Fibroblast of lung (primary cell): Measurements from ENCODE around the gene SLC7A6OS. TPM values are rescaled to one million over a fixed set of nuclear protein-coding genes. Genes with fewer than 3 reads are reported as not detected.

Experiments
- DNase-seq, 2 donors: peaks; one replicate each; pipeline versions ENCODE4 v3.0.0 to v3.0.0-alpha.2; 2010; ENCODE audit warnings: low read depth in 2 of 2
- H2AFZ ChIP-seq: 2 replicates; pipeline ENCODE4 v1.5.1; 2012; ENCODE audit warnings: low read length, control low read depth, inconsistent platforms
- H3K27ac ChIP-seq: 2 replicates; pipeline ENCODE4 v1.5.1; 2011; ENCODE audit warnings: low read length, control low read depth; ENCODE audit not compliant: insufficient read depth
- H3K27me3 ChIP-seq: 2 replicates; pipeline ENCODE4 v1.5.1; 2011; ENCODE audit warnings: mild to moderate bottlenecking, low read length; ENCODE audit not compliant: control insufficient read depth, insufficient read depth
- H3K36me3 ChIP-seq: 2 replicates; pipeline ENCODE4 v1.5.1; 2011; ENCODE audit warnings: low read length; ENCODE audit not compliant: control insufficient read depth, insufficient read depth
- H3K4me1 ChIP-seq: 2 replicates; pipeline ENCODE4 v1.5.1; 2011; ENCODE audit warnings: low read length; ENCODE audit not compliant: control insufficient read depth, insufficient read depth; ENCODE audit errors: extremely low read depth
- H3K4me2 ChIP-seq: 2 replicates; pipeline ENCODE4 v1.5.1; 2011; ENCODE audit warnings: low read length, control low read depth; ENCODE audit not compliant: insufficient read depth; ENCODE audit errors: extremely low read depth
- H3K4me3 ChIP-seq, 4 experiments: fragments of 200-600 bp in 1 of 4; sonication (generic) in 1 of 4; replicated peaks in 1 of 4; 2 replicates each; pipeline ENCODE4 v1.5.1; 2011 to 2016; ENCODE audit warnings: low read length in 4 of 4, low read depth in 3 of 4, mild to moderate bottlenecking in 3 of 4, control low read depth in 2 of 4, inconsistent platforms in 1 of 4, mixed read lengths in 1 of 4; ENCODE audit not compliant: insufficient read depth in 1 of 4; ENCODE audit errors: control extremely low read depth in 1 of 4
- H3K79me2 ChIP-seq: 2 replicates; pipeline ENCODE4 v1.5.1; 2012; ENCODE audit warnings: mild to moderate bottlenecking, low read length, inconsistent platforms; ENCODE audit not compliant: control insufficient read depth, insufficient read depth
- H3K9ac ChIP-seq: 2 replicates; pipeline ENCODE4 v1.5.1; 2011; ENCODE audit warnings: mild to moderate bottlenecking, low read length, control low read depth; ENCODE audit not compliant: insufficient read depth
- H3K9me3 ChIP-seq: 2 replicates; pipeline ENCODE4 v1.5.1; 2012; ENCODE audit warnings: low read depth, low read length; ENCODE audit not compliant: control insufficient read depth, insufficient read depth
- H4K20me1 ChIP-seq: 2 replicates; pipeline ENCODE4 v1.5.1; 2011; ENCODE audit warnings: low read length; ENCODE audit not compliant: control insufficient read depth, insufficient read depth; ENCODE audit errors: extremely low read depth
- EZH2 ChIP-seq: IDR thresholded peaks from 2 replicates; pipeline ENCODE4 v1.5.1; 2012; ENCODE audit warnings: low read length, control low read depth, mild to moderate bottlenecking; ENCODE audit errors: missing control alignments
- polyA plus RNA-seq, 2 donors: library from polyadenylated mRNA; depleted of rRNA in 1 of 2; stranded (reverse) in 1 of 2; unstranded in 1 of 2; fragments of >200 nt; gene quantifications; 2 replicates each; pipeline ENCODE4 v1.2.1, GENCODE V29; 2011 to 2012; ENCODE audit warnings: missing spikeins in 1 of 2
- total RNA-seq: library from RNA; depleted of rRNA; stranded (reverse); fragments of >200 nt; gene quantifications from 2 replicates; pipeline ENCODE4 v1.2.1, GENCODE V29; 2014
- TF ChIP-seq, protein P1 (sequence below), 2 donors: IDR thresholded peaks in 1 of 2; conservative IDR thresholded peaks in 1 of 2; 1 replicate in 1 of 2; 2 replicates in 1 of 2; pipeline ENCODE4 v1.5.1; 2011 to 2012; ENCODE audit warnings: low read length in 2 of 2, control low read depth in 1 of 2, inconsistent platforms in 1 of 2, low read depth in 1 of 2, mild to moderate bottlenecking in 1 of 2

Gene SLC7A6OS
- total and polyA plus RNA-seq, 2 donors (not counting 1 experiment from before 2014, with no cell fraction given): 8.7 to 19.5 TPM

DNA sequence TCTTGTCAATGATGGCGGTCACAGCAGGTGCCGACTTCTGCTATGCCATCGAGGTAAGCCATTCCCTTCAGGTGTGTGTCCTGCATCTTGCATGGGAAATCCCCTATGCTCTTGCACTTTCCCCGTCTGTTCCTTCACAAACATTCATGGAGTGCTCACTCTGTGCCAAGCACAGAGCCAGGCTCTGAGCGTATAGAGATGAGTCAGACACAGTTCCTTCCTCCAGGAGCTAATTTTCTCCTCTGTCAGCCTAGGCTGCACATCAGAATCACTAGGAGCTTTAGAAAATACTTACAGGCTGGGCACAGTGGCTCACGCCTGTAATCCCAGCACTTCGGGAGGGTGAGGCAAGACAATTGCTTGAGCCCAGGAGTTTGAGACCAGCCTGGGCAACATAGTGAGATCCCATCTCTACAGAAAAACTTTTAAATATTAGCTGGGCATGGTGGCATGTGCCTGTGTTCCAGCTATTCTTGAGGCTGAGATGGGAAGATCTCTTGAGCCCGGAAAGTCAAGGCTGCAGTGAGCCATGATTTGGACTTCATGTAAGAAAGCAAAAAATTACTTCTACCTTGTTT lies 14.1 kb upstream of the SLC7A6OS start:
- no peak overlapping the region for H3K27ac ChIP-seq

DNA sequence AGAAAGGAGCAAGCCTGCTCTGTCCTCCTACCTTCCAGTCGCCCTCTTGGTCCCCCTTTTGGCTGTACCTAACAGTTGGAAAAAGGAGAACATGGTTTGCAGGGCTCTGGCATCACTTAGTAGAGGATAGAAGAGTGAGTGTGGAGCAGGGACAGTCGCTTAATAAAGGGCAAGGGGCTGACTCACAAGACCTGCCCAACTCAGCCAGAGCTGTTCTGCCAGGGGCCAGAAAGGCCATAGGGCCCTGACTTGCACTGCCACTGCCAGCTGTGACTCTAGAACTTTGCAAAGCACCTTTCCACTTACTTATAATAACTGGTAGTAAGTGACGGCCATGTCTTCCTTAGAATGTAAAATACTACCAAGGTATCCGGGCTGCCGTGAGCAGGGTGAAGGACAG lies 13.6 kb upstream of the SLC7A6OS start:
- H3K4me3 ChIP-seq: no peak overlapping the region
- no peaks in the 10 kb centered on the region for H3K4me1 ChIP-seq
- TF ChIP-seq, protein P1, sequence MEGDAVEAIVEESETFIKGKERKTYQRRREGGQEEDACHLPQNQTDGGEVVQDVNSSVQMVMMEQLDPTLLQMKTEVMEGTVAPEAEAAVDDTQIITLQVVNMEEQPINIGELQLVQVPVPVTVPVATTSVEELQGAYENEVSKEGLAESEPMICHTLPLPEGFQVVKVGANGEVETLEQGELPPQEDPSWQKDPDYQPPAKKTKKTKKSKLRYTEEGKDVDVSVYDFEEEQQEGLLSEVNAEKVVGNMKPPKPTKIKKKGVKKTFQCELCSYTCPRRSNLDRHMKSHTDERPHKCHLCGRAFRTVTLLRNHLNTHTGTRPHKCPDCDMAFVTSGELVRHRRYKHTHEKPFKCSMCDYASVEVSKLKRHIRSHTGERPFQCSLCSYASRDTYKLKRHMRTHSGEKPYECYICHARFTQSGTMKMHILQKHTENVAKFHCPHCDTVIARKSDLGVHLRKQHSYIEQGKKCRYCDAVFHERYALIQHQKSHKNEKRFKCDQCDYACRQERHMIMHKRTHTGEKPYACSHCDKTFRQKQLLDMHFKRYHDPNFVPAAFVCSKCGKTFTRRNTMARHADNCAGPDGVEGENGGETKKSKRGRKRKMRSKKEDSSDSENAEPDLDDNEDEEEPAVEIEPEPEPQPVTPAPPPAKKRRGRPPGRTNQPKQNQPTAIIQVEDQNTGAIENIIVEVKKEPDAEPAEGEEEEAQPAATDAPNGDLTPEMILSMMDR (conservative IDR thresholded peaks at IDR 0.05 in 1 of 2, IDR thresholded peaks at IDR 0.05 in 1 of 2; ENCODE audit: low read depth in 1 of 2, low read length in 2 of 2): no peak
- TF ChIP-seq EZH2: no peak

More for the DNA sequence above, 14.1 kb upstream of the SLC7A6OS start:
- H3K4me3 ChIP-seq: no peak overlapping the region
- DNase-seq: no peak
- H3K4me2 ChIP-seq: no peak overlapping the region
- no peak for TF ChIP-seq EZH2
- TF ChIP-seq, protein P1 (conservative IDR thresholded peaks at IDR 0.05 in 1 of 2, IDR thresholded peaks at IDR 0.05 in 1 of 2; ENCODE audit: low read depth in 1 of 2, low read length in 2 of 2): no peak
- H3K36me3 ChIP-seq: peaks cover 7% of the 10 kb centered on the region
- no peaks in the 10 kb centered on the region for H3K27me3 ChIP-seq
- H3K9ac ChIP-seq: no peak overlapping the region
- H3K4me1 ChIP-seq: no peaks in the 10 kb centered on the region
- H4K20me1 ChIP-seq: no peaks in the 10 kb centered on the region
- H3K79me2 ChIP-seq: no peaks in the 10 kb centered on the region
- H2AFZ ChIP-seq: no peak overlapping the region
- H3K9me3 ChIP-seq: no peaks in the 10 kb centered on the region

DNA sequence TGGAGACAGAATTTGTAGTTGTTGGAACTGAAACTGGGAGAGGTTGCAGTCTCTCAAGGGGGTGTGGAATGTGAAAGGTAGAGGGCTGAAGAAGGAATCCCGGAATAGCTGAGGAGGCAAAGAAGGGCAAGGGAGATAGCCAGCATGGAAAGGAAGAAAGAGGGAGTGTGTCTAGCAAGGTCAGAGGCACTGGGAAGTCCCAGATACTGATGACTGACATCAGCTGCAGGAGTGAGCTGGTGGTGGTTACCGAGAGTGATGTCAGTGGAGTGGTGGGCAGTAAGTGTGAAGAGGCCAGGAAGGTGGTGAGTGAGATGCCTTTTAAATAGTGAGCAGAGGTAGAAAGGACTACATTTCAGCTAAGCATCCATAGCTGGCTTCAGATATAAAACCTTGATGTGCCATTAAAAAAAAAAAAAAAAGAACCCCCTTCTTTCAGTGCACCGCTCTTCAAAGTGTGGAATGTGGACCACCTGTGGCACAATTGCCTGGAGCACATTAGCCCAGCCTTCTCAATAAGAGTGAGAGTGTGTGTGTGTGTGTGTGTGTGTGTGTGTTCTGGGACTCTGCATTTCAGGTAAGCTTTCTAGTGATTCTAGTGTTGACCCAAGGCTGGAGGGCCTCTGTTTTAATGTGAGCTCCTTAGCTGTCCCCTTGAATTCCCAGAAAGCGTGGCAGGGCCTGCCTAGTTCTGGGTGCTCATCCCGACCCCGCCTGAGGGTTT lies 8.6 kb upstream of the SLC7A6OS start:
- H3K4me1 ChIP-seq: no peaks in the 10 kb centered on the region
- H3K9me3 ChIP-seq: no peaks in the 10 kb centered on the region
- H3K27ac ChIP-seq: no peak overlapping the region
- H3K36me3 ChIP-seq: peaks cover 8% of the 10 kb centered on the region
- H3K27me3 ChIP-seq: no peaks in the 10 kb centered on the region
- no peak overlapping the region for H2AFZ ChIP-seq
- no peak overlapping the region for H3K4me2 ChIP-seq
- H3K9ac ChIP-seq: no peak overlapping the region
- H3K4me3 ChIP-seq: no peak overlapping the region
- H3K79me2 ChIP-seq: no peaks in the 10 kb centered on the region
- TF ChIP-seq, protein P1 (conservative IDR thresholded peaks at IDR 0.05 in 1 of 2, IDR thresholded peaks at IDR 0.05 in 1 of 2; ENCODE audit: low read depth in 1 of 2, low read length in 2 of 2): no peak
- TF ChIP-seq EZH2: no peak
- H4K20me1 ChIP-seq: no peaks in the 10 kb centered on the region
- DNase-seq: no peak

More for the DNA sequence above, 13.6 kb upstream of the SLC7A6OS start:
- H3K4me2 ChIP-seq: no peak overlapping the region
- H4K20me1 ChIP-seq: no peaks in the 10 kb centered on the region
- H3K36me3 ChIP-seq: peaks cover 7% of the 10 kb centered on the region
- no peak overlapping the region for H2AFZ ChIP-seq
- H3K27me3 ChIP-seq: no peaks in the 10 kb centered on the region
- H3K79me2 ChIP-seq: no peaks in the 10 kb centered on the region
- H3K9me3 ChIP-seq: no peaks in the 10 kb centered on the region
- H3K9ac ChIP-seq: no peak overlapping the region
- DNase-seq: no peak
- H3K27ac ChIP-seq: no peak overlapping the region
